Caco-2 (cell line): ENCODE data around the gene ORC6. TPM values are rescaled to one million over a fixed set of nuclear protein-coding genes. Genes with fewer than 3 reads are reported as not detected.

ENCODE experiments used
- BruUV-seq: library from RNA; stranded (reverse); fragments of 400-500 nt; replicated peaks from 2 replicates; lab custom pipeline; 2021; lab: Mats Ljungman, UMichigan
- CTCF ChIA-PET: fragments of 300-600 bp; sonication (Branson Sonifier 250); formaldehyde crosslinking; loops from one replicate; lab custom pipeline; 2022; ENCODE audit warnings: antibody characterized with exemption; lab: Charles Lee
- POLR2A ChIA-PET: fragments of 300-600 bp; sonication (Branson Sonifier 250); formaldehyde crosslinking; loops from one replicate; lab custom pipeline; 2022; ENCODE audit warnings: antibody characterized with exemption; lab: Charles Lee
- DNase-seq, 2 experiments: peaks; one replicate each; pipeline versions ENCODE4 v3.0.0 to v3.0.0-alpha.2; 2020 to 2022
- H3K27me3 ChIP-seq: replicated peaks from 2 replicates; pipeline ENCODE4 v1.6.0; 2011; ENCODE audit warnings: low read length; ENCODE audit not compliant: control insufficient read depth, insufficient read depth
- H3K36me3 ChIP-seq: 2 replicates; pipeline ENCODE4 v1.5.1; 2011; ENCODE audit warnings: low read length; ENCODE audit not compliant: control insufficient read depth, insufficient read depth
- H3K4me1 ChIP-seq: fragments of 250-450 bp; sonication (Bioruptor Pico); 2 replicates; pipeline ENCODE4 v1.5.1; 2020; ENCODE audit warnings: mild to moderate bottlenecking
- H3K4me3 ChIP-seq: 2 replicates; pipeline ENCODE4 v1.5.1; 2011; ENCODE audit warnings: low read depth, mild to moderate bottlenecking, control low read depth, low read length
- H3K9me3 ChIP-seq: fragments of 250-450 bp; sonication (Bioruptor Pico); 2 replicates; pipeline ENCODE4 v1.5.1; 2020; ENCODE audit warnings: mild to moderate bottlenecking, moderate library complexity
- H3K27ac Mint-ChIP-seq: one replicate; pipeline ENCODE4 v1.8.0; 2022; ENCODE audit warnings: mixed read lengths; ENCODE audit not compliant: unreplicated experiment
- H3K27me3 Mint-ChIP-seq: one replicate; pipeline ENCODE4 v1.8.0; 2022; ENCODE audit warnings: mixed read lengths; ENCODE audit not compliant: insufficient read depth, unreplicated experiment
- H3K36me3 Mint-ChIP-seq: one replicate; pipeline ENCODE4 v1.8.0; 2022; ENCODE audit warnings: mild to moderate bottlenecking, mixed read lengths; ENCODE audit not compliant: insufficient read depth, unreplicated experiment
- H3K4me1 Mint-ChIP-seq: one replicate; pipeline ENCODE4 v1.8.0; 2022; ENCODE audit warnings: low read depth, mixed read lengths; ENCODE audit not compliant: unreplicated experiment
- H3K4me3 Mint-ChIP-seq: one replicate; pipeline ENCODE4 v1.8.0; 2022; ENCODE audit warnings: mild to moderate bottlenecking, moderate library complexity, mixed read lengths; ENCODE audit not compliant: unreplicated experiment
- H3K9me3 Mint-ChIP-seq: one replicate; pipeline ENCODE4 v1.8.0; 2022; ENCODE audit warnings: mixed read lengths; ENCODE audit not compliant: unreplicated experiment
- CTCF ChIP-seq, 2 experiments: fragments of 200-600 bp in 1 of 2; IDR thresholded peaks; 1 replicate in 1 of 2; 2 replicates in 1 of 2; pipeline versions ENCODE4 v1.5.1 to v1.8.0; 2011 to 2022; ENCODE audit warnings: antibody characterized with exemption in 1 of 2, control low read depth in 1 of 2, inconsistent platforms in 1 of 2, low read depth in 1 of 2, low read length in 1 of 2, mild to moderate bottlenecking in 1 of 2, moderate library complexity in 1 of 2; ENCODE audit not compliant: insufficient read depth in 1 of 2, severe bottlenecking in 1 of 2, unreplicated experiment in 1 of 2
- intact Hi-C: fragments of 100-400 bp; cut with micrococcal nuclease; formaldehyde crosslinking; loops from one replicate; pipeline ENCODE4 v1.10.0; 2022; ENCODE audit not compliant: unreplicated experiment
- total RNA-seq: library from RNA; stranded (reverse); gene quantifications from 2 replicates; pipeline ENCODE4 v1.2.3, GENCODE V29; 2022

The ORC6 gene
- total RNA-seq, 1 experiment from 2014 or later: 56.3 TPM

DNA sequence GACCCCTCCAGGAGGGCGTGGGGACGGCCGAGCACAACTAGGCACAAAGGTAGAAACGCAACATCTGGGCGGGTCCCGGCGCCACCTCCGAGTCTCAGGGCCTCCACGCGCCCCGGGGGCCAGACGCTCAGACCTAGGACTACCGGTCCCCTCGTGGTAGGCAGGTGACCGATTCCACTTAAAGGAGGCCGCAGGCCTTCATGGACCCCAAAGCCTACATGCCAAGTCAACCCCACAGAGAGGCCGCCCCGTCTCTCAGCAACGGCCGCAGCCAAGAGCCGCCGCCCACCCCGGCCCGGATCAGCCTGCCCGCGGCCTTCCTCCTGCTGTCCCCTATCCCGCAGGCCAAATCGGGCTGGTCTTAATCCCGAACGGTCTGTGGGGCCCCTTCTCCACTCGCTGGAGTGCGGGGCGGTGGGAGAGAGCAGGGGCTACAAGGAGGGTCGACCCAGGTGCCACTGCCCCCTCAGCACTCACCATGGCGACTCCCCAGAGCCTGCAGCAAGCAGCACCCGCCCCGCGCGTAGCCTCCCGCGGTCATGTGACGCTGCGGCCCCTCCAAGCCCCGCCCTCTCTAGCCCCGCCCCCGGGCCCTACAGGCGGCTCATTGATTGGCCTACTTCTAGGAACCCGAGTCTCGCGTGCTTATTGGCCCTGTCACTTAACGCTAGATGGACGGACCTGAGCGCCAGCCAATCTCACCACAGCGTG lies 650 bp upstream of the ORC6 start, which contains the start of gene VPS35:
Gene VPS35, minus strand, starts transcription at position 525 of the 711 bp plus-strand sequence. Its CDS starts 45 bp downstream, at position 480.
- CTCF ChIA-PET: interaction anchor here (1.0 to 1.6 kb wide), 3 partner anchors 15 to 113 kb away, joined by 4 to 10 read pairs (median 5); no protein-coding TSS in a partner anchor
- intact Hi-C loops: loop anchor here (1.0 to 5.0 kb wide), 3 partner anchors 59 to 113 kb away; partner anchors contain the start of gene MYLK3
- Mint-ChIP-seq H3K4me1 (peaks cover 34% of the 10 kb centered on the region), H3K27me3 (no peaks in the 10 kb centered on the region), H3K36me3 (peaks cover 28% of the 10 kb centered on the region), H3K9me3 (no peaks in the 10 kb centered on the region), H3K4me3 (no peak within 1 kb of the TSS), H3K27ac (no peak within 1 kb of the TSS)
- H3K4me3 ChIP-seq: peak within 1 kb of the TSS; percentile 71
- DNase-seq: peak; percentile 99
- peaks cover 48% of the 10 kb centered on the region for H3K4me1 ChIP-seq
- POLR2A ChIA-PET: interaction anchor here (1.7 kb wide), 1 partner anchor 101 kb away, joined by 8 read pairs; no protein-coding TSS in a partner anchor
- H3K27me3 ChIP-seq: no peaks in the 10 kb centered on the region
- BruUV-seq: no TSS peak
- no peaks in the 10 kb centered on the region for H3K9me3 ChIP-seq
- TF ChIP-seq CTCF (IDR thresholded peaks at IDR 0.05; ENCODE audit: insufficient read depth in 1 of 2, low read depth in 1 of 2, low read length in 1 of 2, severe bottlenecking in 1 of 2, unreplicated experiment in 1 of 2): peak in 1 of 2 experiments; percentile 63
- no peaks in the 10 kb centered on the region for H3K36me3 ChIP-seq

DNA sequence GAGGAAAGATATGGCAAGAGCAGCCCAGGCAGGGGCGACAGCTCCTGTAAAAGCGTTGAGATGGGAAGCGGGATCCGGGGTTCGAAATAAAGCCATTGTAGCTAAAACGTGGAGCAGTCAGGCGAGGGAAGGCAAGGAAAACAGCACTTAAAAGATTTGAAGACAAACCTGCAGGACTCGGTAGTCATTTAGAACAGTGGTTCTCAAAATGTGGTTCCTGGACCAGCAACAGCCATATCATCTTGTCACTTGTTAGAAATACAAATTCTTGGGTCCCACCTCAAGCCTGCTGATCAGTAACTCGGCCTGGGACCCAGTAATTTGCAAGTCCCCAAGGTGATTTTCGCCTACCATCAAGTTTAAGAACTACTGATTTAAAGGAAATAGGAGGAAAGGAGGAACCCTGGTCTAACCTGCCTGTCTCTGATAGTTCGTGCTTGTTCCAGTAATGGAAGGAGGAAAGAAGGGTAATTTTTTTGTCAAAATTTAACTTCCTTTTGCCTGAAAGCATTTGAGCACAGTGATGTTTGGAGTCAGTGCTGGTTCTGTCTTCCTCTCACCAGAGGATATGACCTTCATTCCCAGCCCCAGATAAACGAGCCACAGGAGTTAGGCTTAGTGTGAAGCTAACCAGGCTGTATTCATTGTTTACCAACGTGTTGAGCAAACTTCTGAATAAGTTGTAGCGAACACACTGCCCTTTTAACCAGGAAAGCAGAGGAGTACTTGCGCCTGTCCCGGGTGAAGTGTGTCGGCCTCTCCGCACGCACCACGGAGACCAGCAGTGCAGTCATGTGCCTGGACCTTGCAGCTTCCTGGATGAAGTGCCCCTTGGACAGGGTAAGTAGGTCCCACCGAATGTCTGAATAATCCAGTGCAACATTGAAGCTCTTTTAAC lies 1.1 kb downstream of the ORC6 start:
- POLR2A ChIA-PET: interaction anchor here (0.8 to 1.7 kb wide), 2 partner anchors 58 to 99 kb away, joined by 3 to 8 read pairs; no protein-coding TSS in a partner anchor
- intact Hi-C loops: loop anchor here (1.0 kb wide), 1 partner anchor 17 kb away; no protein-coding TSS in a partner anchor

More for the DNA sequence above, 1.1 kb downstream of the ORC6 start:
- BruUV-seq: TSS peak; percentile 32
- Histone ChIP-seq H3K27me3 (no peaks in the 10 kb centered on the region), H3K36me3 (no peaks in the 10 kb centered on the region), H3K4me1 (peaks cover 31% of the 10 kb centered on the region), H3K9me3 (no peaks in the 10 kb centered on the region), H3K4me3 (peak overlapping the region; percentile 71)
- CTCF ChIA-PET: interaction anchor here (0.7 to 2.0 kb wide), 5 partner anchors 17 to 569 kb away, joined by 3 to 11 read pairs (median 7); no protein-coding TSS in a partner anchor
- Mint-ChIP-seq H3K9me3 (no peaks in the 10 kb centered on the region), H3K27me3 (no peaks in the 10 kb centered on the region), H3K36me3 (peaks cover 38% of the 10 kb centered on the region), H3K4me1 (peaks cover 23% of the 10 kb centered on the region), H3K27ac (no peak overlapping the region), H3K4me3 (no peak overlapping the region)
- DNase-seq: no peak
- no peak for TF ChIP-seq CTCF (IDR thresholded peaks at IDR 0.05; ENCODE audit: insufficient read depth in 1 of 2, low read depth in 1 of 2, low read length in 1 of 2, severe bottlenecking in 1 of 2, unreplicated experiment in 1 of 2)
